ENCODE results near the gene ATG4B.
A peak's percentile ranks its signal among the peaks of the same experiment; 100 is the strongest.
"Not testable (repeated sequence)": the region's sequence is repeated elsewhere in the genome, so short reads cannot be mapped to it uniquely, and the experiment has no call there.

The ATG4B gene

DNA sequence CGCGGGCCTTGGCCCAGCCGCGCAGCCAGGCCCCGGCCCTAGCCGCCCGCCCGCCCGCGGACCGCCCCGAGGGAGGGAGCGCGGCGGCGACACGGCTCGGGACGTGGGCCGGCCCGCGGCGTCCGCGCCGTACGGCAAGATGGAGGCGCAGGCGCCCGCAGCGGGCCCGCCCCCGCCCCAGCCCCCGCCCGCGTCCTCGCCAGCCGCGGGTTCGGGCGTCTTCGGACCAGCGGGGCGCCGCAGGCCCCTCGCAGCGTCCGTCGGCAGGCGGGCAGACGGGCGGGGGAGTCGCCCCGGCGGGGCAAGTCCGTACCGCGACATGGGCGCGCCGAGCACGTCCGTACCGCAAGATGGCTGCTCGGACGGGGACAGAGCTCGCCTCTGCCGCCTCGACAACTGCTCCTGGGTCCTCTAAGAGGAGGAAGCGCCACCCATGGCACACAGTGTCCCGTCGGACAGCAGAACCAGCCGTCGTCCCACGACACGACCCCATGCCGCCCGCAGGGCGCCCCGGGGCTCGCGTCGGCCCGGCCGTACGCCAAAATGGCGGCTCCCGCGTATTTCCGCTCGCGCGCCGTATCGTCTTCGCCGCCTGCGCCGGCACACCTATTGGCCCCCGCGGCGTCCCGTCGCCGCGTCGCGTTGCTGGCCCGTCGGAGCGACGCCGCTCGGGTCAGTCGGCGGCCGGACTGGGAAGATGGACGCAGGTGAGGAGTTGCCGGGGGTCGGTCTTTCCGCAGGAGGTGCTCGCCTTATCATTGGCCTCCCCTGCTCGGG, at the start of gene ATG4B, which contains the start of gene THAP4:
Gene ATG4B (plus strand): TSS at position 676 of the 777 bp plus-strand sequence. CDS start 22 bp downstream, at position 698.
Gene THAP4 (minus strand): TSS at position 141 of the 777 bp plus-strand sequence. CDS start 141 bp downstream, outside the sequence.
- DNase-seq, result peak; percentile 84 to 89

DNA sequence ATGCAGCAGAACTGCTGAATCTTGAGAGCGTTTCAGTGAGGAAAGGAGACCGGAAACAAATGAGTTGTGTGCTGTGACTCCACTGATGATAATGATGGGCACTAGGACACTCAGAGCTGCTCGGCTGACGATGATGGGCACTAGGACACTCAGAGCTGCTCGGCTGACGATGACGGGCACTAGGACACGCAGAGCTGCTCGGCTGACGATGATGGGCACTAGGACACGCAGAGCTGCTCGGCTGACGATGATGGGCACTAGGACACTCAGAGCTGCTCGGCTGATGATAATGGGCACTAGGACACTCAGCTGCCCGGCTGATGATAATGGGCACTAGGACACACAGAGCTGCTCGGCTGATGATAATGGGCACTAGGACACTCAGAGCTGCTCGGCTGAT, 47.6 kb upstream of the ATG4B start:
- not testable (repeated sequence) for DNase-seq

DNA sequence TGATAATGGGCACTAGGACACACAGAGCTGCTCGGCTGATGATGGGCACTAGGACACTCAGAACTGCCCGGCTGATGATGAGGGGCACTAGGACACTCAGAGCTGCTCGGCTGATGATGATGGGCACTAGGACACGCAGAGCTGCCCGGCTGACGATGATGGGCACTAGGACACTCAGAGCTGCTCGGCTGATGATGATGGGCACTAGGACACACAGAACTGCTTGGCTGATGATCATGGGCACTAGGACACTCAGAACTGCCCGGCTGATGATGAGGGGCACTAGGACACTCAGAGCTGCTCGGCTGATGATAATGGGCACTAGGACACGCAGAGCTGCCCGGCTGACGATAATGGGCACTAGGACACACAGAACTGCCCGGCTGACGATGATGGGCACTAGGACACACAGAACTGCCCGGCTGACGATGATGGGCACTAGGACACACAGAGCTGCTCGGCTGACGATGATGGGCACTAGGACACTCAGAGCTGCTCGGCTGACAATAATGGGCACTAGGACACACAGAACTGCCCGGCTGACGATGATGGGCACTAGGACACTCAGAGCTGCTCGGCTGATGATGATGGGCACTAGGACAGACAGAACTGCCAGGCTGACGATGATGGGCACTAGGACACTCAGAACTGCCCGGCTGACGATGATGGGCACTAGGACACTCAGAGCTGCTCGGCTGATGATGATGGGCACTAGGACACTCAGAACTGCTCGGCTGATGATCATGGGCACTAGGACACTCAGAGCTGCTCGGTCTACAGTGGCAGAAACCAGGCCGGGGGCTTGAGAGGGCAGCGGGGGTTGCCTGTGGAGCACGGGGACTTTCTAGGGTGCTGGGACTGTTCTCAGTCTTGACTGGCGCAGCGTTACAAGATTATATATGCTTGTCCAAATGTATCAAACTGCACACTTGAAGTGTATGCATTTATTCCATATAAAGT, 46.7 kb upstream of the ATG4B start:
- DNase-seq, result not testable (repeated sequence)

DNA sequence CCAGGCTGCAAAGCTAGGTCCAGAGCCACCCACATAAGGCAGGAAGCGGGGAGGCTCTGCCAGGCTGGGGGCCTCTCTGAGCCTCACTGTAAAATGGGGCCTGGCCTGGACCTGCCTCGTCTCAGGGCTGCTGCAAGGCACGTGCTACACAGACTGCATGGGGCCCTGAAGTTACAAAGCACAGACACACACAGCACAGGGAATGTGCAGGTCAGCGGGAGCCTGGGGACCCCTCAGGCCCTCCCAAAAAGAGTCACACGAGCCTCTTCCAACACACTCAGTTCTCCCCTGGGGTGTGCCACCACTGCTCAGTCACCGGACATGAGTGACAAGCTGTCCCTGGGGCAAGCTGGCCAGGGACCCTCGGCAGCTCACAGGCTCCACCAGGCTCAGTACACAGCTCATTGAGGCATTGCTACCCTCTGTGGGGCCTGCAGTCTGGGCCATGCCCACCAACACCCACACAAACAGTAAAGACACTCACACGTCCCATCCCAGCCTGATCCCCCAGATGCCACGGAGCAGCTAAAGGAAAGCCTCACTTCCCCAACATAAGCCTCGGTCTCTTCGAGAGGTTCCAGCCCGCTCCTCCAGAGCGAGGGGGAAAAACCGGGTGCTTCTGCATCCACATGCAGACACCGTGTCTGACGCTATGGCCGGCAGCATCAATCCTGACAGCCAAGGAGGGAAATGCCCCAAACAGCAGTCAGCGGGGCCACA, 45.2 kb upstream of the ATG4B start:
- DNase-seq, result no peak

DNA sequence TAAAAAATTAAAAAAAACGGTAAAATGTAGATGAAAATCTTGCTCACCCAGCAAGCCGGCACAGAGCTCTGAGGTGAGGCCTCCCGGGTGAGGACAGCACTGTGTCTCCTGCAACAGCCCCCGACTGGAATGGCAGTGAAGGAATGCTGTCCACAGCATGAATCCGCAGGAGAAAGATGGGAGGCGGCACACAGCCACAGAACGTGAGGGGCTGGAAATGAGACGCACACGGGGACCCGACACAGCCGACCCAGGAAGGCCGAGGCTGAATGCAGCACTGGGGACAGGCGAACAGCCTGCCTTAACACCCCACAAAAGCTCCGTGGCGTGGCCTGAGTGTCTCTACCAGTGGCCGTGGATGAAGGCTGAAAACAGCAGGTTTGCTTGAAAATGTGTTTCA, 44.2 kb upstream of the ATG4B start:
- no peak for DNase-seq

DNA sequence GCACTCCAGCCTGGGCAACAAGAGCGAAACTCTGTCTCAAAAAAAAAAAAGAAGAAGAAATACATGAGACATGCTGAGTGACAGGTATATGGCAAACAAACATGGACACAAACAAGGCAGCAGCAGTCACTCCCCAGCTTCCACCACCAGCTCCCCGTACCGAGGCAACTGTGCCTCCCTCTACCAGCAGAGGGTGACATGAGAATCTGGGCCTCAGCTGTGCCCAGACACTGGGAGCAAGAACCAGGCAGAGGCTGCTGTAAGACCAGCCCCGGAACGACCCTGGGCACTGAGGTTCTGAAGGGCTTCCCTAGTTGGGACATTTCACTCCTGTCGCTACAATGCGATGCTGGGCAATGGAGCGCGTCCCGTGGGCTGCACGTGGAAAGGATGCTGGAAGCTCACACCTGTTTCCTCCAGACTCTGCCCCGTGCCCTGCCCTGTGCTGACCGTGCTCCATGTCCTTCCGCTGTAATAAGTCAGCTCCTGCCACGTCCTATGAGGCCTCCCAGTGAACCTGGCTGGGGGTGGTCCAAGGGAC, 41.8 kb upstream of the ATG4B start:
- DNase-seq, result no peak

DNA sequence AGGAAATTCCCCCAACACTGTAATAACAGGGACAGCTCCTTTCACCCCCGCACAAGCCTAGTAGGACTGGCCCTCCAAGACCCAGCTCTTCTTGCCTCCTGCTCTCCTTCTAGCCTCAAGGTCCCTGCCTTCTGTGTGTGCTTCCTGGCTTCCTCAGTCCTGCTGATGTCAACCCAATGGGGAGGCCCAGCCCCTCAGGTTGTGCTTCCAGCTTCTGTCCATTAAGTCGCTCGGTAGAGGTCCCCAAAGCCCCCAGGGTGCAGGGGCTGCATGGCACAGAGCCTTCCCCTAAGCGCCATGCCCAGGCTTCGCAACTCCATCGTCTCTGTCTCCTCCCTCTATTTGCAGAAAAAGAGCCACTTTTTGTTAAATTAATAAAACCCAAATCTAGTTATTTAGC, 39.9 kb upstream of the ATG4B start:
- no peak for DNase-seq

DNA sequence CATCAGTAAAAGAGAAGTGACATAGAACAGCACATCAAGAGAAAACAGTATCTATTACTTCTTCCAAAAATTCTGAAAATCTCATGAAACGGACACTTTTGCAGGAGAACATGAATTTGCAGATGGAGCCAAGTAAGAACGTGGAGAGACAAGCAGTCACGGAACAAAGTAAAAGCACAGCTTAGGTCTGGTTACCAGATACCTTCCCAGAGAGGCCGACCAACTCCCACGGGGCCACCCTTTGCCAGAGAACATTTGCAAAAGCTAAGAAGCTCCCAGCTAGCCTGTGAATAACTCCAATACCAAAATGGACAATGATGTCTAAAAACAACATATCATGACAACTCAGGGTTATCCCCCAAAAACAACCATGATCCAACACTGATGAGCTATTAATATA, 39.4 kb upstream of the ATG4B start:
- no peak for DNase-seq

DNA sequence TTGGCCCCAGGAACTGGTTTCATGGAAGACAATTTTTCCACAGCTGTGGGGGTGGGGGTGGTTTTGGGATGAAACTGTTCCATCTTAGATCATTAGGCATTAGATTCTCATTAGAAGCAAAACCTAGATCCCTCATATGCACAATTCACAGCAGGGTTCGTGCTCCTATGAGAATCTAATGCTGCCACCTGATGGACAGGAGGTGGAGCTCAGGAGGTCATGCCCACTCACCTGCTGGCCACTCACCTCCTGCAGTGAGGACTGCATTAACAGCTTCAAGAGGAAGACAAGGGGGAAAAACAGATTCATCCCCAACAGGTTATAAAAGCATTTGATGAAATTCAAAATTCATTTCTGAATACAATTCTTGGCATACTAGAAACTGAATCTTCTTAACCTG, 39.0 kb upstream of the ATG4B start:
- no peak for DNase-seq

DNA sequence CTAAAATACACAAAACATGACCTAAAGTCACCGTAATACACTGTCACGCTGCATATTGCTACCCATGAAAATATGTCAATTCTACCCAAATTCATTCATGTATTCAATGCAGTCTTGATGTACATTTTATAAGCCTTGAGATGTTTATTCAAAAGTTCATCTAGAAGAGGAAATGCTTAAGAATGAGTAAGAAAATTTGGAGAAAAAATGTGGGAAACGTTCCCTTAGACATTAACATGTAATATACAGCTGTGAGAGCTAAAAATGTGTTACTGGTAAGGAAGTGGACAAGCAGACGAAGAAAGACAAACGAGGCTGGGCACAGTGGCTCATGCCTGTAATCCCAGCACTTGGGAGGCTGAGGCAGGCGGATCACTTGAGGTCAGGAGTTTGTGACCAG, 37.9 kb upstream of the ATG4B start:
- no peak for DNase-seq

DNA sequence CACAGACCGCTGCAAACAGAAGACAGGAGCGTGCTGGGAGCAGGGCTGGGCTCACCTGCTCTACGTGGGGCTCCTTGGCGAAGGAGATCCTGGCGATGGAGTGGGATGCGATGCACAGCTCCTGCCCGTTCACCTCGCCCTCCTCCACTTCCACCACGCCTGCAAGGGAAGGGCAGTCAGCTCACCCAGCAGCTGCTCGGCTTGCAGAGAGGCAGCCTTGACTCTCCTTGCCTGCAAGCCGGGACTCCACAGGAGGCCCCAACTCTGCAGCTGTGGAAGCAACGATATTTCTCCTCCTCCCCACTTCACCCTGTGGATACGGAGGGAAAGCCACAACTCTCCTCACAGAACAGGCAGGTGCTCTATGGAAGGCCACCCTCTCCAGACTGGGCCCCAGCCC, 35.7 kb upstream of the ATG4B start:
- no peak for DNase-seq

DNA sequence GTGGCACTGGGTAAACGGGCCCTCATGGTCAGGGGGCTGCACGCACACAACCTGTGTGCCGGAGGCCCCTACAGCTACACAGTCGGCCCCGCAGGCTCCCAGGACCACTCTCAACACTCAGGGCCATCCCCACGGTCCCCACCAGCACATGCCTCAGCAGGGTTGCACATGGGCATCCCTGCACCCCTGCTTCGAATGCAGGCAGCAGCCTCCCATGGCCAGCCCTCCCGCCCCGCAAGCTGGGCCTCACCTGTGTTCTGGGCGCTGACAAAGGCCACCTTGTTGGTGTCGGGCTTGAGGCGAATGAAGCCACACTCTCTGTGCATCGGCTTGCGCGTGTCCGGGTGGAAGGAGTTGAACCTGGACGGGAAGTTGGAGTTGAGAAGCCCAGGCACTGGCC, 34.8 kb upstream of the ATG4B start:
- DNase-seq, result no peak

DNA sequence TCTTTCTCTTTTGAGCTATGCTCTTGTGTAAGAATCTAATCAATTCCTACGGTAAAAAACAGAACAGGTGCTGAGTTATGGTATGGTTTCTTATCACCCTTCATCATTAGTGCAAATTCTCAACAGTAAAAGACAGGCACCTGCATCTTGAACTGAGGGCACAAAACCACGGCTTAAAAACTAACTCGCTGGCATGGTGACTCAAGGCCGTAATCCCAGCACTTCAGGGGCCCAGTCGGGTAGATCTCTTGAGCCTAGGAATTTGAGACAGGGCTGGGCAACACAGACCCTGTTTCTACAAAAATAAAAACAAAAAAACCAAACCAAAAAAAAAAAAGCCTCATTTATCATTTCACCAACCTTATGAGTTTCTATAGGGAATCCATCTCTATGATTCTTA, 33.8 kb upstream of the ATG4B start:
- no peak for DNase-seq

DNA sequence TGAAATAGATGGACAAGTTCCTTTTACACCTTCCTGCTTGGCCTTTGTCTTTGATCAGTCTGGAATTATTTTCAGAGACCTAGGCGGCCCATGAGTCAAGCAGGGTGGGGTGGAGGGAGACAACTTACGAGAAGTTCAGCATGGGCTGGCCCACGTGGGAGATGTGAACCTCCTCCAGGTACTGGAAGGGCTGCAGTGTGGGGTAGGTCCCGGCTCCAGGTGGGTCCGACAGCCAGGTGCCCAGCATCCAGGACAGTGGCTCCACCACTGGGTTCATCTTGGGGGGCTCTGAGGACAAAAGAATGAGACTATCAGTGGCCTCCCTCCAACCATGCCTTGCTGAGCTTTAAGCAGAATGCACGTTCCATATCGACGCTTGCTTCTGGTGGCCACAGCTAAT, 31.3 kb upstream of the ATG4B start:
- DNase-seq, result no peak

DNA sequence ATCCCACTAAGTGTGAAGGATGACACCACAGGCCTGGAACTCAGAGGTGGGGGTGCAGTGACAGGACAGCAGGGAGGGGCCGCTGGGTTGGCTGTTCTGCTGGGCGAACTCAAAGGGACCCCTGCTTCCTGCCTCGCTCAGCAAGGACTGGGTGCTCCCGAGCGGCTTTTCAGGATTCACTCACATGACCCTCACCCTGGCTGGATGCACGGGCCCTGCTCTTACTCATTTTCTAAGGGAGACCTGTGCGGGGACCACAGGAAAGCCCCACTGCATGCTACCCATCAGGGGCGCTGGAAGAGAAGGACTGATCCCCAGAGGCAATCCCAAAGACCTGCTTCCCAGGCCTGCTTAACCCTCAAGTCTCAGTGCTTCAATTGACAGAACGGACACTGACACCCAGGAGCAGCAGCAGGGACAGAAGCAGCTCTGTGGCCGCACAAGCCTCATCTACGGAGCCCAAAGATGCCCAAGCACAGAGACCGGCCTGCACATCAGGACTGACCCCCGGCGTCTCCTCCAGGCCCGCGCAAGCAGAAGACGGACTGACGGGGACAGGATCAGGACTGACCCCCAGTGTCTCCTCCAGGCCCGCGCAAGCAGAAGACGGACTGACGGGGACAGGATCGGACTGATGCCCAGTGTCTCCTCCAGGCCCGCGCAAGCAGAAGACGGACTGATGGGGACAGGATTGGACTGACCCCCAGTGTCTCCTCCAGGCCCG, 30.2 kb upstream of the ATG4B start:
- no peak for DNase-seq

DNA sequence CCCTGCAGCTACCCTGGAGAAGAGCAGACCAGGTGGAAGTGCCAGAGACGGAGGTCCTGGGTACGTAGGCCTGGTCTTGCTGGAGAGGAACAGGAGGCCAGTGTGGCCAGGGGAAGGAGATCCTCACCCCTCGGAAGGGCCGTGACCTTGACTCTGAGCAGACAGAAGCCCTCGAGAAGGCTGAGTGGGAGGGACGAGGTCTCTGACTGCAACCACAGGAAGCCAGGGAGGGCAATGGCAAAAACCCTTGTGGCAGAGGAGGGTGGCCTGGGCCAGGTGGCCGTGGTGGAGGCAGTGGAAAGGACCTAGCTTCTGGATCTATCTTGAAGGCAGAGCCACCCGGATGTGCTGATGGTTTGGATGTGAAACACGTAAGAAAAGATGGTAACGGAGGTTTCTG, 28.6 kb upstream of the ATG4B start:
- peak in 1 of 2 experiments; percentile 29 for DNase-seq

DNA sequence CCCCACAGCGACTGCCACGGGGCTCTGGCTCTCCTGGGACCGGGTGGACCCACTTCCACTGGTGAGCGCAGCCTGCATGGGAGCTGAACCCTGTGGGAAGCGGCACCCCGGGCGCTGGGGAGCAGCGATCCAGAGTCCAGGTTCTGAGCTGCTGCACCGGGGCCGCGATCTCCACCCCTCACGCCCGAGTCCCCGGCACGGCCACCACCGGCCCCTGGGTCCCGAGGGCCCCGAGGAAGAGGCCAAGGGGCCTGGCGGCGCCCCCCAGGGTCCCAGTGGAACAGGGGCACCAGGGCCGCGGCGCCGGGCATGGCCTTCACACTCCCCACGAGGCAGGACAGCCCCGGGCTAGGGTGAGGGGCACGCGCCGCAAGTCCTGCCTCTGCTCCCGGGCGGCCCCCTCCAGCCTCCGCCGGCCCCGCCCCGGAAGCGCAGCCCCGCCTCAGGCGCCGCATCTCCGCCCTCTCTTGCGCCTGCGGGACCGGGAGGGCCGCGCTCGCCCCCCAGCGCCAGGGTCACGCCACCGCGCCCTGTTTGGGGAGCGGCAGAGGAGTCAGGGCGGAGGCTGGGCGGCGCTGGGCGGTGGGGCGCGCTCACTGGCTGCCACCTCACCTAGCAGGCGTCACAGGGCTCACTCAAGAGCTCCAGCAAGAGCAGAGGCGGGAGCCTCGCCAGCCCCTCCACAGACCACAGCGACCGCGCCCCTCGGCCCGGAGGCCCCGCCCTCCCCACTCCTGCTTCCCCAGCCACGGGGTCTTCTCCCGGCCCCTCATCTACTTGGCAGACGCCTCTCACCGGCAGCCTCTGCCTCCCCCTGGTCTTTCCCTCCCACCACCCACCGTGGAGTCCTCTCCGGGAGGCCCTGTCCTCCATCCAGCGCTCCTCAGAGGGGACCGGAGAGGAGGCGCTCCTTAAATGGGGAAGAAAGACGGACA, 27.4 kb upstream of the ATG4B start:
- peak; percentile 93 to 95 for DNase-seq

DNA sequence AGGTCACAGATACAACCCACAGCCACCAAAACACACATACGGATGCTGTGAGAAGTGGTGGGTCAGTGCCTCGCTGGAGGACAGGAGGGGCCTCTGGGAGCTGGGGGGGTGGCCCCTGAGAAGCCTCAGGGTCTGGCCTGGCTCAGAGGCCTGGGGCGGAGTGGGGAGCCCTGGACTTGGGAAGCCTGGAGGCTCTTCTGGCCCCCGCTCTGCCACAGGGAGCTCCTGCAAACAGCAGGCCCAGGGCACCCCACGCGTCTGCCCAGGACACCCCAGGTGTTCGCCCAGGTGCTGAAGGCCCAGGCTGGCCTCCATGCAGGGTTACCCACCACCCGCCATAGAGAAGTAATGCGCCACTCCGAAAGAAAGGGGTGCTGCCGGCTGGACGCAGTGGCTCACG, 26.4 kb upstream of the ATG4B start:
- DNase-seq, result no peak

DNA sequence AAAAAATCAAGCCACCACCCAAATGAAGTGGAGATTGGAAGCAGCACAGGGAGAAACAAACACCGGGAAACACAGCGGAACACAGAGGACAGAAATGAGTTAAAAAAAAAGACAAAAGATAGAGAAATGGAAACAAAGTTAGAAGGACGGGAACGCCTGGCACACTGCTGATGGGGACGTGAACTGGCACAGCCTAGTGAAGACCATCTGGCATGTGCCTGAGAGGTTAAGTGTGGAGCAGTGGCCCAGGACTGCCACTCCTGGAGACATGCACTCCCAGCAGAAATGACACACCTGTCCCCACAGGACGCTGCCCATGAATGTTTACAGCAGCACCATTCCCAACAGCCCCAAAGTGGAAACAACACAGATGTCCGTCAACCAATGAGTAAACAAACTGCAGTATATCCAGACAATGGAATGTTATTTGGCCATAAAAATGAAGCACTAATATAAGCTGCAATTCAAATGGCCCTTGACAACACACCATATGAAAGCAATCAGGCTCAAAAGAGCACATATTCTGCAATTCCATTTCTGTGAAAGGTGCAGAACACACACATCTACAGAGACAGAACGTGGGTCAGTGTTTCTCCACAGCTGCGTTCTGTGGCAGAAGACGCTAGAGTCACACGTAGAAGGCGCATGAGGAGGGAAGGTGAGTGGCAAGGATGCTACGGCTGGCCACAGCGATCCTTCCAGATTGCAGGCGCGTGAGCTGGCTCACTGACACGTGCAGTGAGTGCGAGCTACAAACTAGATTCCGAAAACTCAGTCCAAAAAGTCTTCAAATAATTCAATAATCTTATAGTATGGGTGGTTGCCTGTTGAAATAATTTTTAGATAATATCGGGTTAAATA, 25.1 kb upstream of the ATG4B start:
- DNase-seq, result no peak
